ENCODE measurements around the gene CD44. TPM values are rescaled to one million over a fixed set of nuclear protein-coding genes. Genes with fewer than 3 reads are reported as not detected.

CD44 gene
- total and polyA plus RNA-seq, 11 donors = 3.9 to 210 (median 26.2) TPM

- Histone ChIP-seq H3K4me1 (peaks cover 0 to 70% (median 5%) of the 10 kb centered on the region in 12 donors), H3K4me3 (no peak overlapping the region), H3K9me3 (no peaks in the 10 kb centered on the region), H3K27ac (peak overlapping the region in 2 of 12 donors; percentile 23 to 42), H3K27me3 (no peaks in the 10 kb centered on the region), H3K36me3 (peaks cover 0 to 89% (median 41%) of the 10 kb centered on the region in 9 donors)
- 82 to 97% (median 87%) methylated on average over 5 of the region's 5 CpGs for WGBS, 4 donors
- ATAC-seq = no peak
- no peak for DNase-seq
- TF ChIP-seq POLR2A (IDR thresholded peaks at IDR 0.05) (no peak), CTCF (IDR thresholded peaks at IDR 0.05) (no peak)
- intact Hi-C loops (cut with DNase I) = no loop called here
These were observed 41.6 kb downstream of the CD44 start for GRCh38 chr11:35180317-35181233.

DNA sequence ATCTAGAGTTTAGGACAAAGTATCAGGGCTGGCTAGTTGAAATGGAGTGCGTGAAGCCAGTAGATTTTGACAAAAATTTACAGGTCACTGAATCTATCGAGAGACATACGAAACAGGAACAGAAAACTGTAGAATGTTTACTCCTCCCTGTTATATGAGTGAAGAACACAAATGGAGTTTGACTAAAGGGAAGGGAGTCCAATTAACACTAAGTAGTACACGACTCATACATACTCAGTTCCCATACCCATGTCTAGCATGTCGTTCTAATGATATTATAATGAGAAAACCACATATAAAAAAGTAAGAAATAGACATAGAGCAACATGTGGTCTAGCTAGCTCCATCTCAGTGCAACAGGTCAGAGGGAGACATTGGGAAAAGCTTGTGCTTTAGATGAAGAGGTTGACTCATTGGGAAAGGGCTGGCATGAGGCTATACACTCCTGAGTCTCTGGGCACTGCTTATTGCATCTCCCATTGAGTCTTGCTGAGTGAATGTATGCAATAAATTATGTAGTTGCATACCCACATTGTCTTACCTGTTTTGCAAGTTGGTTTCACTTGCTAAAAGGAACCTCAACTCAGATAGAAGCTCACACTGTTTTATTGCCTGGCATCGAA, 43.5 kb downstream of the CD44 start:
- no peaks in the 10 kb centered on the region for H3K27me3 ChIP-seq
- no peak overlapping the region for H3K27ac ChIP-seq
- peaks cover 0 to 96% (median 31%) of the 10 kb centered on the region in 9 donors for H3K36me3 ChIP-seq
- intact Hi-C loops (cut with DNase I) = no loop called here
- TF ChIP-seq CTCF (IDR thresholded peaks at IDR 0.05) (no peak), POLR2A (IDR thresholded peaks at IDR 0.05) (no peak)
- H3K4me1 ChIP-seq = peaks cover 0 to 68% (median 5%) of the 10 kb centered on the region in 12 donors
- H3K4me3 ChIP-seq = no peak overlapping the region
- no peaks in the 10 kb centered on the region for H3K9me3 ChIP-seq
- DNase-seq (no peak), ATAC-seq (no peak)
- WGBS, 4 donors = 93 to 95% (median 94%) methylated on average over 6 of the region's 6 CpGs

GRCh38 chr11:35183326-35183925, 44.5 kb downstream of the CD44 start:
- no peak for TF ChIP-seq POLR2A (IDR thresholded peaks at IDR 0.05)
- TF ChIP-seq CTCF (IDR thresholded peaks at IDR 0.05) = no peak
- peaks cover 0 to 63% (median 5%) of the 10 kb centered on the region in 12 donors for H3K4me1 ChIP-seq
- H3K27me3 ChIP-seq = no peaks in the 10 kb centered on the region
- DNase-seq = no peak
- intact Hi-C loops (cut with DNase I) = no loop called here
- ATAC-seq = no peak
- H3K4me3 ChIP-seq = no peak overlapping the region
- peaks cover 0 to 96% (median 29%) of the 10 kb centered on the region in 9 donors for H3K36me3 ChIP-seq
- no peak overlapping the region for H3K27ac ChIP-seq
- H3K9me3 ChIP-seq = no peaks in the 10 kb centered on the region
- 84 to 89% (median 88%) methylated on average over 2 of the region's 2 CpGs for WGBS, 4 donors

GRCh38 chr11:35185696-35186095, 46.7 kb downstream of the CD44 start:
- intact Hi-C loops (cut with DNase I) = no loop called here
- Histone ChIP-seq H3K27me3 (no peaks in the 10 kb centered on the region), H3K4me1 (peaks cover 0 to 49% (median 0%) of the 10 kb centered on the region in 12 donors), H3K4me3 (no peak overlapping the region), H3K27ac (no peak overlapping the region), H3K9me3 (no peaks in the 10 kb centered on the region), H3K36me3 (peaks cover 0 to 96% (median 33%) of the 10 kb centered on the region in 9 donors)
- ATAC-seq (no peak), DNase-seq (no peak)
- TF ChIP-seq CTCF (IDR thresholded peaks at IDR 0.05) (no peak), POLR2A (IDR thresholded peaks at IDR 0.05) (no peak)
- 55 to 66% (median 61%) methylated on average over 2 of the region's 2 CpGs for WGBS, 4 donors

Data from heart left ventricle (tissue), 16 donors.